Fibroblast of lung (primary cell): ENCODE results near the gene GAPDHS. TPM values are rescaled to one million over a fixed set of nuclear protein-coding genes. Genes with fewer than 3 reads are reported as not detected.

Experiments used
- DNase-seq, 2 donors: peaks; one replicate each; pipeline versions ENCODE4 v3.0.0 to v3.0.0-alpha.2; 2010; ENCODE audit warnings: low read depth in 2 of 2
- H2AFZ ChIP-seq: 2 replicates; pipeline ENCODE4 v1.5.1; 2012; ENCODE audit warnings: low read length, control low read depth, inconsistent platforms
- H3K27ac ChIP-seq: 2 replicates; pipeline ENCODE4 v1.5.1; 2011; ENCODE audit warnings: low read length, control low read depth; ENCODE audit not compliant: insufficient read depth
- H3K27me3 ChIP-seq: 2 replicates; pipeline ENCODE4 v1.5.1; 2011; ENCODE audit warnings: mild to moderate bottlenecking, low read length; ENCODE audit not compliant: control insufficient read depth, insufficient read depth
- H3K36me3 ChIP-seq: 2 replicates; pipeline ENCODE4 v1.5.1; 2011; ENCODE audit warnings: low read length; ENCODE audit not compliant: control insufficient read depth, insufficient read depth
- H3K4me1 ChIP-seq: 2 replicates; pipeline ENCODE4 v1.5.1; 2011; ENCODE audit warnings: low read length; ENCODE audit not compliant: control insufficient read depth, insufficient read depth; ENCODE audit errors: extremely low read depth
- H3K4me2 ChIP-seq: 2 replicates; pipeline ENCODE4 v1.5.1; 2011; ENCODE audit warnings: low read length, control low read depth; ENCODE audit not compliant: insufficient read depth; ENCODE audit errors: extremely low read depth
- H3K4me3 ChIP-seq, 4 experiments: fragments of 200-600 bp in 1 of 4; sonication (generic) in 1 of 4; replicated peaks in 1 of 4; 2 replicates each; pipeline ENCODE4 v1.5.1; 2011 to 2016; ENCODE audit warnings: low read length in 4 of 4, low read depth in 3 of 4, mild to moderate bottlenecking in 3 of 4, control low read depth in 2 of 4, inconsistent platforms in 1 of 4, mixed read lengths in 1 of 4; ENCODE audit not compliant: insufficient read depth in 1 of 4; ENCODE audit errors: control extremely low read depth in 1 of 4
- H3K79me2 ChIP-seq: 2 replicates; pipeline ENCODE4 v1.5.1; 2012; ENCODE audit warnings: mild to moderate bottlenecking, low read length, inconsistent platforms; ENCODE audit not compliant: control insufficient read depth, insufficient read depth
- H3K9ac ChIP-seq: 2 replicates; pipeline ENCODE4 v1.5.1; 2011; ENCODE audit warnings: mild to moderate bottlenecking, low read length, control low read depth; ENCODE audit not compliant: insufficient read depth
- H3K9me3 ChIP-seq: 2 replicates; pipeline ENCODE4 v1.5.1; 2012; ENCODE audit warnings: low read depth, low read length; ENCODE audit not compliant: control insufficient read depth, insufficient read depth
- H4K20me1 ChIP-seq: 2 replicates; pipeline ENCODE4 v1.5.1; 2011; ENCODE audit warnings: low read length; ENCODE audit not compliant: control insufficient read depth, insufficient read depth; ENCODE audit errors: extremely low read depth
- CTCF ChIP-seq, 2 donors: IDR thresholded peaks in 1 of 2; conservative IDR thresholded peaks in 1 of 2; 1 replicate in 1 of 2; 2 replicates in 1 of 2; pipeline ENCODE4 v1.5.1; 2011 to 2012; ENCODE audit warnings: low read length in 2 of 2, control low read depth in 1 of 2, inconsistent platforms in 1 of 2, low read depth in 1 of 2, mild to moderate bottlenecking in 1 of 2
- EZH2 ChIP-seq: IDR thresholded peaks from 2 replicates; pipeline ENCODE4 v1.5.1; 2012; ENCODE audit warnings: low read length, control low read depth, mild to moderate bottlenecking; ENCODE audit errors: missing control alignments
- polyA plus RNA-seq, 2 donors: library from polyadenylated mRNA; depleted of rRNA in 1 of 2; stranded (reverse) in 1 of 2; unstranded in 1 of 2; fragments of >200 nt; gene quantifications; 2 replicates each; pipeline ENCODE4 v1.2.1, GENCODE V29; 2011 to 2012; ENCODE audit warnings: missing spikeins in 1 of 2
- total RNA-seq: library from RNA; depleted of rRNA; stranded (reverse); fragments of >200 nt; gene quantifications from 2 replicates; pipeline ENCODE4 v1.2.1, GENCODE V29; 2014

GAPDHS gene
- total and polyA plus RNA-seq, 2 donors (not counting 1 experiment from before 2014, with no cell fraction given) = not detected

GRCh38 chr19:35497406-35497805, 35.9 kb upstream of the GAPDHS start:
- H4K20me1 ChIP-seq = no peaks in the 10 kb centered on the region
- no peak overlapping the region for H3K27ac ChIP-seq
- H3K9ac ChIP-seq = no peak overlapping the region
- H3K79me2 ChIP-seq = no peaks in the 10 kb centered on the region
- H3K27me3 ChIP-seq = peaks cover 3% of the 10 kb centered on the region
- no peak for TF ChIP-seq EZH2
- TF ChIP-seq CTCF (conservative IDR thresholded peaks at IDR 0.05 in 1 of 2, IDR thresholded peaks at IDR 0.05 in 1 of 2; ENCODE audit: low read depth in 1 of 2, low read length in 2 of 2) = no peak
- H3K9me3 ChIP-seq = no peaks in the 10 kb centered on the region
- no peaks in the 10 kb centered on the region for H3K36me3 ChIP-seq
- DNase-seq = no peak
- H3K4me3 ChIP-seq = no peak overlapping the region
- no peak overlapping the region for H3K4me2 ChIP-seq
- H2AFZ ChIP-seq = no peak overlapping the region
- no peaks in the 10 kb centered on the region for H3K4me1 ChIP-seq

- no peak for TF ChIP-seq EZH2
- TF ChIP-seq CTCF (conservative IDR thresholded peaks at IDR 0.05 in 1 of 2, IDR thresholded peaks at IDR 0.05 in 1 of 2; ENCODE audit: low read depth in 1 of 2, low read length in 2 of 2) = no peak
- DNase-seq = no peak
- no peak overlapping the region for H3K4me3 ChIP-seq
Observed at GRCh38 chr19:35498220-35498619, 35.0 kb upstream of the GAPDHS start.

DNA sequence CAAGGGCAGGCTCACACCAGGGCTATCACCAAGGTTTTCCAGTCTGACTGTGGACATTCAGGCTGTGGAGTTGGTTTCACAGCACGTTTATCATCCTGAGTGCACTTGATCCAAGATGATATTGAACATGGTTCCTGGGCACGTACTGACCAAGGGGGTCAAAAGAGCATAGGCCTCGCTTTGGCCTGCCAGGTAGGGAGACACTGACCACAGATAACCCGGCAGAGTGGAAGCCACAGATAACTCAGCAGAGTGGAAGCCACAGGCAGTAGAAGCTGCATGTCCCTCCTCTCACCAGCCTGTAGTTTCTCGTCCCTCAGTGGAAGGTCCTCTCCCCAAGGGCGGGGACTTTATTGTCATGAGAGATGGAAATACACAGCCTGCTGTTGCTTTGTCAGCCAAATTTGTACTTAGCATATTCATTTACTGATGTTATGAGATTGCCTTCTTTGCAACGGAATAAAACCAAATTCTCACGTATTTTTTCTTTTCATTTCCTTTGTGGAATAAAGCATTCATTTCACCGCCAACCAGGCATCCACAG, 34.2 kb upstream of the GAPDHS start:
- Histone ChIP-seq H3K27ac (no peak overlapping the region), H4K20me1 (no peaks in the 10 kb centered on the region), H3K79me2 (no peaks in the 10 kb centered on the region), H3K4me2 (no peak overlapping the region), H3K4me1 (no peaks in the 10 kb centered on the region), H3K9ac (no peak overlapping the region), H3K36me3 (no peaks in the 10 kb centered on the region), H3K27me3 (peaks cover 2% of the 10 kb centered on the region), H3K9me3 (no peaks in the 10 kb centered on the region), H3K4me3 (no peak overlapping the region), H2AFZ (no peak overlapping the region)
- no peak for DNase-seq
- no peak for TF ChIP-seq EZH2
- TF ChIP-seq CTCF (conservative IDR thresholded peaks at IDR 0.05 in 1 of 2, IDR thresholded peaks at IDR 0.05 in 1 of 2; ENCODE audit: low read depth in 1 of 2, low read length in 2 of 2) = no peak

More at GRCh38 chr19:35498220-35498619, 35.0 kb upstream of the GAPDHS start:
- no peak overlapping the region for H3K27ac ChIP-seq
- H3K79me2 ChIP-seq = no peaks in the 10 kb centered on the region
- no peaks in the 10 kb centered on the region for H3K4me1 ChIP-seq
- no peaks in the 10 kb centered on the region for H4K20me1 ChIP-seq
- no peaks in the 10 kb centered on the region for H3K27me3 ChIP-seq
- H3K4me2 ChIP-seq = no peak overlapping the region
- no peaks in the 10 kb centered on the region for H3K36me3 ChIP-seq
- H3K9me3 ChIP-seq = no peaks in the 10 kb centered on the region
- no peak overlapping the region for H3K9ac ChIP-seq
- no peak overlapping the region for H2AFZ ChIP-seq
